Measurements from ENCODE around the gene FUBP3.
"Not testable (repeated sequence)": the region's sequence is repeated elsewhere in the genome, so short reads cannot be mapped to it uniquely, and the experiment has no call there.

FUBP3 gene

GRCh38 chr9:130556396-130557076 is 22.8 kb upstream of the FUBP3 start:
- DNase-seq, result no peak

DNA sequence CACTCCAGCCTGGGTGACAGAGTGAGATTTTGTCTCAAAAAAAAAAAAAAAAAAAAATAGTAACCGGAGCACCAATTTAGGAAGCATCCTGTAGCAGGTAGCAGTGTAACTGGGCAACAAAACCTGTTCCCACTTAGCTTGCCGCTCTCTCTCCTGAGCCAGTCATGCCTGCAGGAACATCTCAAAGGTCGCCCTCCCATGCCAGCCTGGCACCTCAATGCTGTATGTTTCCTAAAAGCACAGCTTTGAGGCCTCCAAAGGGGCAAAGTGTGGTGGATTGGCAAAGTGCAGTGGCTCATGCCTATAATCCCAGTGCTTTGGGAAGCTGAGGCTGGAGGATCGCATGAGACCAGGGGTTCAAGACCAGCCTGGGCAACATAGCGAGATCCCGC is 22.3 kb upstream of the FUBP3 start:
- DNase-seq, result no peak

- no peak for DNase-seq
These were observed 18.3 kb upstream of the FUBP3 start for GRCh38 chr9:130561056-130561455.

DNA sequence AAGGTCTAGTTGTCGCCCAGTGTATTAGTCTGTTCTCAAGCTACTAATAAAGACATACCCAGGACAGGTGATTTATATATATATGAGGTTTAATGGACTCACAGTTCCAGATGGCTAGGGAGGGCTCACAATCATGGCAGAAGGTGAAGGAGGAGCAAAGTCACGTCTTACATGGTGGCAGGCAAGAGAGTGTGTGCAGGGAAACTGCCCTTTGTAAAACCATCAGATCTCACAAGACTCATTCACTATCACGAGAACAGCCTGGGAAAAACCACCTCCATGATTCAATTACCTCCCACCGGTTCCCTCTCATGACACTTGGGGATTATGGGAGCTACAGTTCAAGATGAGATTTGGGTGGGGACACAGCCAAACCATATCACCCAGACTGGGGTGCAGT is 16.9 kb upstream of the FUBP3 start:
- not testable (repeated sequence) for DNase-seq

GRCh38 chr9:130563797-130564196 is 15.6 kb upstream of the FUBP3 start:
- DNase-seq, result no peak

DNA sequence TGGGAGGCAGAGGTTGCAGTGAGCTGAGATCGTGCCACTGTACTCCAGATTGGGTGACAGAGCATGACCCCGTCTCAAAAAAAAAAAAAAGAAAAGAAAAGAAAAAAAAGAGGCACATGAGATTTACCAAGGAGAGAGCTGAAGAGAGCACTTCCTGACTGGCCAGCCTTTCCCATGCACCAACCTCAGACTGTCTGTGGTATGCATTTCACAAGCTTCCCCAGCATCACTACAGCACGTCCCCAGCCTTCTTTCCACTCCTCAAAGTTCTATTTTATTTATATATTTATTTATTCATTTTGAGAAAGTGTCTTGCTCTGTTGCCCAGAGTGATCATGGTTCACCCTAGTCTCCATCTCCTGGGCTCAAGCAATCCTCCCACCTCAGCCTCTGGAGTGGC is 13.6 kb upstream of the FUBP3 start:
- no peak for DNase-seq

GRCh38 chr9:130570208-130570607 is 9.2 kb upstream of the FUBP3 start:
- DNase-seq, result no peak

GRCh38 chr9:130575514-130575913 is 3.9 kb upstream of the FUBP3 start:
- no peak for DNase-seq

DNA sequence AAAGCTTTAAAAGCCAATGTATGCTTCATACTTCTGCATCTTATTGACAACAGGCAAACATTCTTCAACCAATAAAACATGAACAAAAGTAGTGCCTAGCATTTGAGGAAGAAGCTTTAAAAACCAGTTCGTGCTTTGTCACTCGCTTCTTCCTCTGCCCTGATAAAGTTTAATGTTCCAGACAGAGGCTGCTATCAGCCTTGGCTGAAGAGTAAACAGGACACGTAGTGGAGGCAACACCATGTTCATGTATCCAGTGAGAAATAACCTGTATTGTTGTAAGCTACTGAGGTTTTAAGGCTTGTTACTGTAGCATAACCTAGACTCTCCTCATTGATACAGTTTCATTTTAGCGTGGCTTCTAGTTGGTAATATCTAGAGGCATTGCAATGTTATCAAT is 3.2 kb upstream of the FUBP3 start:
- DNase-seq, result no peak

GRCh38 chr9:130579738-130580463 is 524 bp downstream of the FUBP3 start:
- no peak for DNase-seq

- no peak for DNase-seq
These were observed 2.4 kb downstream of the FUBP3 start for GRCh38 chr9:130581766-130582165.

- DNase-seq, result no peak
These were observed 3.9 kb downstream of the FUBP3 start for GRCh38 chr9:130583271-130583670.

DNA sequence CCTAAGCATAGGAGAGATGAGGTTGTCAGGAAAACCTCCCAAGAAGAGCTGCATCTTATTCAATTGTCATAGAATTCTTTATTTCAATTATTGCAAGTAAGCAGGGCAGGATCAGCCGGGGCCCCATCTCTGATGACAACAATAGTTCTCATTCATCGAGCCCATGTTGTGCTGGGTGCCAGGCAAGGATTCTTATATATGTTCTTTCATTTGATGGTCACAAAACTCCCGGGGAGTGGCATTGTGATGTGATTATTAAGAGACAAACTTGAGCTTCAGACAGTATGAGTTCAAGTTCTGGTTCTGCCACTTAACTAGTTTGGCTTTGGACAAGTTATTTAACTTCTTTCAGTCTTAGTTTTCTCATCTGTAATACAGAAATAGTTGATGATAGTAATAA is 8.5 kb downstream of the FUBP3 start:
- no peak for DNase-seq

- DNase-seq, result no peak
These were observed 9.0 kb downstream of the FUBP3 start for GRCh38 chr9:130588416-130588815.

DNA sequence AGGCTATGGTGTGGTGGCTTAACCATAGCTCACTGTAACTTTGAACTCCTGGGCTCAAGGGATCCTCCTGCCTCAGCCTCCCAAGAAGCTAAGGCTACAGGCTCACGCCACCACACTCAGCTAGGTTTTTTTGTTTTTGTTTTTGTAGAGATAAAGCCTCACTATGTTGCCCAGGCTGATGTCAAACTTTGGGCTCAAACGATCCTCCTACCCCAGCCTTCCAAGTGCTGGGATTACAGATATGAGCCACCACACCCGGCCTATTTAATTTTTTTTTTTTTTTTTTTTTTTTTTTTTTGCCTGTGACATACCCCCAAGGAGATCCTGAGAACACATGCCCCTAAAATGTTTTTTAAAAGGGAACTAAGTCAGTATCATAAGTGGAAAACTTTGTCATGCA is 10.4 kb downstream of the FUBP3 start:
- no peak for DNase-seq

DNA sequence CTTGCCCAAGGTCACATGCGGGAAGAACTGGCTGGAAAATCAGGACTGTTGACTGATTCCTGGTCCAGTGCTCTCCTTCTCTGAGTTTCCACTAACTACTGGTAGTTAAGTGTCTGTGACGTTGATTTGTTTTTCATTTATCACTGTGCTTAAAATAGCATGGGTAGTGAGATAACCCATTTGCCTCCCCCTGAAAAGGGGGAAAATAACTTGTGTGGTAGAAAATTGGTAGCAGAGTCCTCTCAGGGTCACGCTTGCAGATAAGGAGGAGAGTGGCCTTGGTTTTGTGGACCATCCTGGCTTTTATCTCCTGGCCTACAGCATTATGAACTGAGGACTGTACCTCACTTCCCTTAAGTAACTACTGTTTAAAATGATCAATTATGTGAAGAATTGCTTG is 10.9 kb downstream of the FUBP3 start:
- DNase-seq, result no peak

DNA sequence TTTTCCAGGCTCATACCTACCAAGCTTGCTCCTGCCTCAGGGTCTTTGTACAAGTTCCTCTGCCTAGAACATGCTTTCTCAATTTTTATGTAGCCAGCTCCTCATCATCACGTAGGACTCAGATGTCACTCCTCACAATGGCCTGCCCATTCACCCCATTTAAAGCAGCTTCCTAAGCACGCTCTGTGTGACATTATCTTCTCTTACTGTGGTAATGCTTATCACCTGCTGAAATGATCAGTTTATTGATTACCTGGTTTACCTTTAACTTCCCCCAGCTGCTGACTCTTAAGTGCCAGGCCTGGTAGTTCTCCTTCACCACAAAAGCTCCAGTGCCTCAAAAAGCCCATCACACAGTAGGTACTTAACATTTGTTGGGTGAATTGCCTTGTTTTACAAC is 13.6 kb downstream of the FUBP3 start:
- no peak for DNase-seq

GRCh38 chr9:130597228-130597627 is 17.9 kb downstream of the FUBP3 start:
- no peak for DNase-seq

DNA sequence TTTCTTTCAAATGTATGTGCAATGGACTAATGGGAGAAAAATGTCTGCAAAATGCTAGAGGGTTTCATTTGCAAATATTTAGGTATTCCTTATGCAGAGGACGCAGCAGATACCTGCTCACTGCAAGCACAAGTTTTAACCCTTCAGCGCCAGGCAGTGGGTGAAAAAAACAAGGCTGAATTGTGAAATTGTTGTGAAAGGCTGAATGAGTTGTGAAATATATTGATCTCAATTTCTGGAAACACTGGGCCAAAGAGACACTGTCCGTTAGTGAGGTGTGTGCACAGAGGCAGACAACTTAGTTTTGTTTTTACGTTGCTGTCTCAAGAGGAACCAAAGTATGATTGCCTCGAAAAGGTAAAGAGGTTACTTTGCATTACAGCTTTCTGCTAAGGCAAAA is 18.8 kb downstream of the FUBP3 start:
- DNase-seq, result no peak

DNA sequence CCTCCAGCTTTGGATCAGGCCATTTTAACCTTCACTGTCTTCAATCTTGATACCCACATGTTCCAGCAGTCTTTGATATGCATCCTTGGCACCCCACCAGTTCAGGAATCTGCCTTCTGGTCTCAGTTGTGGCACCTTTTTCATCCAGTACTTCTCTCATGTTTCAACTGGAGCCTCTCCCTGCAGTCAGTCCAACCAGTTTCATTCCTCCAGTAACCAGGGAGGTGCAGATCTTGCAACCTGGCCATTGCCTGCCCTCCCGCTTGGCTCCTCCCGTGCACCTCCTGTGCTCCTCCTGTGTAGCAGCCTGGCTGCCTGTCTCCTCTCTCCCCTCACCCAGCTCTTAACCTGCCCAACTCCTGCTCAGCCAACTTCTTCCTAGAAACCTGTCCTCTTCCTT is 20.2 kb downstream of the FUBP3 start:
- DNase-seq, result no peak

DNA sequence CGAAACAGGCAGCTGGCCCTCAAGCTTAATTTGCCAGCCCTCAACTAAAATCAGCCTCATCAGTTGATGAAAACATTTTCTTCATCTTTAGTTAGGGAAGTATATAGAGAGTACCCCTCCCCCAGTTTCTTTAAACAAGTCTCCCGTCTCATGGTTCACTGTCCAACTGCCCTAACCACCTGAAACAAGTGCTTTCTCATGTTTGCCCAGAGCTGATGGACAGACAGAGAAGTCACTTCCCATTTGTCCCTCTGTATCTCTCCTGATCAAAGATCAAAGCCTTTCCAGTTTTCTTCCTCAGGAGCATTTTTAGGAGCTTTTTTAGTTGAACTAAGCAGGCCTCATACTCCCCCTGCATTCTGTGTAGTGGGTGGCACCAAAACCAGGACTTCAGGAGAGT is 21.7 kb downstream of the FUBP3 start:
- no peak for DNase-seq

DNA sequence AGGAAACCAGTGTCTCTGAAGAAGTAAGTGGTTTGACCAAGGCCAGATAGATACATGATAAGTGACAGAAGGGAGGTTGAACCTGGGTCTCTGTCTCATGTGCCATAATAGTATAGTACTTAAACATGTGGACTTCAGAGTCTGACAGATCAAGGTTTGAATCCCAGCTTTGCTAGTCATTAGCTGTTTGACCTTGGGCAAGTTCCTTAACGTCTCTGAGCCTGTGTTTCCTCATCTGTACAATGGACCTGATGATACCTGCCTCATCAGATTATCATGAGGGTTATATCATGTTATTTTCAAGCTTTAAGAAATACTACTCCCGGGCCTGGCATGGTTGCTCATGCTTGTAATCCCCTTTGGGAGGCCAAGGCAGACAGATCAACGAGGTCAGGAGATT is 24.9 kb downstream of the FUBP3 start:
- DNase-seq, result no peak

DNA sequence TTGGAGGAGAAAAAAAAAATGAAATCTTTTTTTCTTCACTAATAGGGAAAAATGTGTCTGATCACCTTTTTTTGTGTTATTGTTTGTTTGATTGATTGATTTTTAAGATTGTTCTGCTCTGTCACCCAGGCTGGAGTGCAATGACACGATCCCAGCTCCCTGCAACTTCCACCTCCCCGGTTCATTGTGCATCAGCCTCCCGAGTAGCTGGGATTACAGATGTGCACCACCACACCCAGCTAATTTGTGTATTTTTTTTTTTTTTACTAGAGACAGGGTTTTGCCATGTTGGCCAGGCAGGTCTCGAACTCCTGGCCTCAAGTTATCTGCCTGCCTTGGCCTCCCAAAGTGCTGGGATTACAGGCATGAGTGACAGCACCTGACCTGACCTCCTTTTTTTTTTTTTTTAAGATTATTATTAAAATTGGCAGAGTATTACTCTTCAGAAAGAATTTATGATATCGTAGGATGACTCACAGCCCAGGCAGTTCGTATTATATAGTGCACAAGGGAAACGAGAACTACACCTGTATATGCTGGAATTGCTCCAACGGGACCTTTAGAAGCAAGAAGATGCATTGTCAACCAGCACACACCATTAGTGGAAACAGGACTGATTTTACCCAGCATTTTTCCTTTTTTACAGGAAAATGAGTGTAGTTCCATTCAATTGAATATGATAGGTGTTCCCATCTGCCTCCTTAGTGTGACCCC is 27.7 kb downstream of the FUBP3 start:
- no peak for DNase-seq
